ENCODE measurements around the gene TMEM117. TPM values are rescaled to one million over a fixed set of nuclear protein-coding genes. Genes with fewer than 3 reads are reported as not detected.
"Not testable (repeated sequence)": the region's sequence is repeated elsewhere in the genome, so short reads cannot be mapped to it uniquely, and the experiment has no call there.

The TMEM117 gene
- polyA plus RNA-seq, 3 donors, result 14.7 to 15.8 (median 14.8) TPM

DNA sequence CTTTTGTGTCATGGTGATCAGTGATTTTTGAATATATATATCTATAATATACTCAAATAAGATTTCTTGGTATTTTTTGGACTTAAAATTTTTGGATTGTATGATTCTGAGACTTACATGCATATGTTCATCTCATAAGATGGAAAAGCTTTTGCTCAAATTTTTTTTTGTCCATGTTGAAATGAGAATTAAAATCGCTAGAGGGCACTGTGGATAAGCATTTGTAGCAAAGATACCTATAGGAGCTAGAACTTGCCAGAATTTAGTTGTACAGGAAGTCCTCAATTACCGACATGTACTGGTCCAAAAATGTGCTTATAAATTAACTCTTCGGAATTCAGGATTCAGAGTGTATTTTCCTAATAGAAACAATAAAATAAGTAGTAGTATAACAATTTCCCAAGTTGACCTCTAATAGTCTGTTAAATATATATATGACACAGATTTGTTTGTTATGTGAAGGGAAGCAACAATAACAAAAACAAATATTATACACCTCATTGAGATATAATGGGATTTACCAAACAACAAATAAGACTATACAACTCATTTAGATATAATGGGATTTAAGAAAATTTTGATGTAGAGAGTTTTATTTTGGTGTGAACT is 179.6 kb downstream of the TMEM117 start:
- peak; percentile 29 to 41 (median 31) for DNase-seq (ENCODE audit: low read depth in 3 of 3, low spot score in 2 of 3)

DNA sequence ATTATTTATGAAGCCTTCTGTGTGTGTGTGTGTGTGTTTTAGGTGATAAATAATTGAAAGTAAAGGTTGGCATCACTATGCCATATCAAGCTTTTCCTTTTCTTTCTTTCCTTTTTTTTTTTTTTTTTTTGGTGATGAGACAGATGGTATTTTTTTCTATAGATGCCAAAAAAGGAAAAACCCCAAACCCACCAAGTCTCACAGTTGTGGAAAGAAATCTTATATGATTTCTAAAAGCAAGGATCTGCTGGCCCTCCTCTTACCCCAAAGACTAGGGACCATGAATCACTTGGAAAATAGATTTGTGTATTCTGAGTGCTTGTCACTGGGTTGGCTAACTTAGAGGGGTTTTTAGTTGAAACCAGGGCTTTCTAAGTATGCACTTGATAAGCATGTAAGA is 181.3 kb downstream of the TMEM117 start:
- DNase-seq (ENCODE audit: low read depth in 3 of 3, low spot score in 2 of 3), result no peak

DNA sequence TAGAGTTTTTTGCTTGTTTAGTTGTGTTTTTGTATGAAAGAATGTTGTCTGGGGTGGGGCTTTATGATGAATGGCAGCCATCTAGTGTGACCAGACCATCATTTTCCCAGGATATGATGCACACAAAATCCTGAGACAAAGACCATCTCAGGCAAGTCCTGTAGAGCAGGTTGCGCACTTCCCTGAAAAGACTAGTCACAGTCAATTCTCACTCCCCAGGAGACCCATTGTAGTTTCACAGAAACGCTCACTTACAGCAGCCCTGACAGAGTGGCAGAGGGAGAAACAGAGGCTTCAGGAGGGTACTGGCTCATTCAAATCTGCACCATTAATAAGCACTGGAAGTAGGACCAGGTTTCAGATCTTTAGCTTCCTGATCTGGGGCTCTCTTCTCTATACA is 183.2 kb downstream of the TMEM117 start:
- no peak for DNase-seq (ENCODE audit: low read depth in 3 of 3, low spot score in 2 of 3)

DNA sequence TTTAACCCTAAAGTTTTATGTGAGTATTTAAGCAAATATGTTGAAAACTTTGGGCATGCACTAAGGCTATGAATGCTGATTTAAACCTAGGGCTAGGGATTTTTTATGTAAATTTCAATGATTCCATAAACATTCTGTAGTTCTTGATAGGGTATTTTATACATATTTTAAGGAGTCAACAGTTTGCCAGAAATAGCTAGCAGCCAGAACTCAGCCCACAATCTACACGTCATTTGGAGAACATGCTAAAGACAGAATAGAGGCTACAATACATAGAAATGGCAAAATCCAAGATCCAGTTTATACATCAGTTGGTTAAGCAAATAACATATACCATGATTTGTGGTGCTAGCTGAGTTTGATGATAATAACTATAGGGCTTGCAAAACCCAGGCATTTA is 184.7 kb downstream of the TMEM117 start:
- no peak for DNase-seq (ENCODE audit: low read depth in 3 of 3, low spot score in 2 of 3)

DNA sequence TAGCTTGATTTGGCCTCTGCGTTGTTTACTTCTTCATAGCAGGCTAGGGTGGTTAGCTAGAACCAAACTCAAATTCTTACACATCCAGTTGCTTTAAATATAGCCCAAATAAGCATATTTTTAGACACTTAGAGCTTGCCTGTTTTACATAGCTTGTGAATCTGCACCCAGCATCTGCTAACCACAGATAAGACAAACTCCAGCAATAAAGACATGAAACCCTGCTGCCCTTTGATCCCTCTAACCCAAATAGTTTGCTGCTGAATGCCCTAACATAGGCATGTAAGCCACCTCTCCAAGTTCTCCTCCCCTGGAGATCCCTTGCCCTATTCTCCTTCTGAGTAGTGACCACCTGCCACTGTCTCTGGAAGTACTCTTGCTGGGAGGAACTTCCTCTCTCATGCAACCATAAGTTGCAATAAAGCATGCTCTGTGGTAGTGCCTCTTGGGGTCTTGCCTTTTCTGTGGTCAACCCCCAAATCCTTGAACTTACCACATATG is 185.6 kb downstream of the TMEM117 start:
- no peak for DNase-seq (ENCODE audit: low read depth in 3 of 3, low spot score in 2 of 3)

DNA sequence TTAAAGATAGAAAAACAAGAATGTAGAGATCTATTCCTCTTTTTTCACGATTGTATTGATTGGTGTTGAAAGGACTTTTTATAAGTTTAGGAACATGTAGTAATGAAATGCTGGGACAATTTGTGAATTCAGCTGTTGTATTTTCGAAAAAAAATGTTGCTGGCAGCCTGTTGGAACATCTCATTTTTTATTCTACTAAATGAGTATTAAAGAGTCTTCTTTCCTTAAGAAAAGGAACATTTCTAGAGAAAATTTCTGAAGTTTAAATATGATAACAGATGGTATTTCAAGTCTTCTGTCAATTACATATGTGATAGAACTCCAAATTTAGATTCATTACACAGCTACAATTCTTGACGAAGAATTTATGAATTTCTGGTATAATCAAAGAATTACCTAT is 189.6 kb downstream of the TMEM117 start:
- no peak for DNase-seq (ENCODE audit: low read depth in 3 of 3, low spot score in 2 of 3)

DNA sequence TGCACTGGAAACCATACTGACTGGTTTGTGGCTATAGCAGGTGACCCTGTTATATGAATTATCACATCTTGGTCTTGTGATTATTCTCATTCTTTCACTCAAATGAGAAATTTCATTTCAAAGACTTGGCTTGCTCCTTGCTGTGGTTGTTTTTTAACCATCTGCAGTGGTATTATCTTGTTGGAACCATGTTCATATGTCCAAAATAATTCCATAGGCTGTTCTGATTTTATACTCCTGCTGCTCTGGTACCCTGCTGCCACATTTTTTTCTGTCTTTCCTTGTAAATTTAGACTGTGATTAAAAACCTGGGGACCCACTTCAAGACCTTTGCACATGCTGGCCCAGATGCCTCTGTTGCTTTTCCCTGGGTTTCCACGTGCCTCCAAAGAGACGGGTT is 190.2 kb downstream of the TMEM117 start:
- DNase-seq (ENCODE audit: low read depth in 3 of 3, low spot score in 2 of 3), result no peak

DNA sequence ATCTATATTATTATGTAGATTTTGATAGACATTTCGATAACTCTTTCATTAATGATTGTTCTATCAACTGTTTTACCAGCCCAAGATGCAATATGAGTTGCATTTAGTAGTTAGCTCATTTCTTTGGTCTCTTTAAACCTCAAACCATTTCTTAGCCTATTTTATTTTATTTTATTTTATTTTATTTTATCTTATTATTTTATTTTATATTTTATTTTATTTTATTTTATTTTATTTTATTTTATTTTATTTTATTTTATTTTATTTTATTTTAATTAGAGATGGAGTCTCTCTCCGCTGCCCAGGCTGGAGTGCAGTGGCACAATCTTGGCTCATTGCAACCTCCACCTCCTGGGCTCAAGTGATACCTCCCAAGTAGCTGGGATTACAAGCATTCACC is 191.0 kb downstream of the TMEM117 start:
- DNase-seq (ENCODE audit: low read depth in 3 of 3, low spot score in 2 of 3), result not testable (repeated sequence)

DNA sequence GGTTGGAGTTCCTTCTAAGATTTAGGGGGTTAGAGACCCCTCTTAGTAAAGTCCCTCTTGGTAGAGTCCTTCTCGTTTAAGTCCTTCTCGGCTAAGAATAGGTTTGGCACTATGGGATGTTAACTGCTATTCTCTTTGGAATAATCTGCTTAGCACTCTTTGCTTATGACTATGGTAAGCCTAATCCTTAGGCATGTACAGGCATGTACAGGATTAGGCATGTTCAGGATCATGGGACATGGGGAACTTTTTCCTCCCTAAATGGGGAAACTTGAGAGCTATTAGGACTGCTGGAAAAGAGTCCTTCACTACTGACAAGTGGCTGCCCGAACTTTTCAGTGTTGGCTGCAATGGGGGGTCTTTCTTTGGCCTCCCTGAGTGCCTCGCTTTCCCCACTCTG is 193.3 kb downstream of the TMEM117 start:
- no peak for DNase-seq (ENCODE audit: low read depth in 3 of 3, low spot score in 2 of 3)

DNA sequence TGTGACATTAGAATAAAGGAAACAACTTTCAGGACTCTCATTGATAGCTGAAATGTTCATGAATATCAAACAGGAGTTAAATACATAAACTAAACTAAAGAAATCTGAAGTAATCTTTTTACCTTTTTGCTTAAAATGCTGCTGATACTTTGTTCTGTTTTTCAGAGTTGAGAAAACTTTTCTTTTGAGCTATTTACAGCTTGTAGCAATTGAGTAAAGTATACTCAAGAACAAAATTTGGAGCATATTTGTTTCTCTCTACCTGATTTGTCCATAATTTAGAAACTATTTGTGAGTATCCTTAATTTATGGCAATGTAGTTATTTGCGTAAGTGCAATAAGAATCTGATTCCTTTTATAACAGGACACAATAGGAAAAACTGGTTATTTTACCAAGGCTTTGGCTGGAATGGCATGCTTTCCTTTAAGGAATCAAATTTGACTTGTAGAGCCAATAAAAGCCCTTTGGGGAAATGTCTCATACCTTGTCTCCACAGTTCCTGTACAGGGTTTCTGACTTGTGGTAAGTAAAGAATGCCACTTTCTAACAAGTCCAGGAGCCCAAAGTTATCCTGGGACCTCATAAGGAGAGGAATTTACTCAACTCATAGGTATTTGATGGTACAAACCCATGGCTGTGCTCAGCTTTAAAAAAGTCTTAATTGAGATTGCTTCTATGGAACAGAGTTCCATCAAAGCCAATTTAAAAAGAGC is 195.7 kb downstream of the TMEM117 start:
- DNase-seq (ENCODE audit: low read depth in 3 of 3, low spot score in 2 of 3), result no peak

DNA sequence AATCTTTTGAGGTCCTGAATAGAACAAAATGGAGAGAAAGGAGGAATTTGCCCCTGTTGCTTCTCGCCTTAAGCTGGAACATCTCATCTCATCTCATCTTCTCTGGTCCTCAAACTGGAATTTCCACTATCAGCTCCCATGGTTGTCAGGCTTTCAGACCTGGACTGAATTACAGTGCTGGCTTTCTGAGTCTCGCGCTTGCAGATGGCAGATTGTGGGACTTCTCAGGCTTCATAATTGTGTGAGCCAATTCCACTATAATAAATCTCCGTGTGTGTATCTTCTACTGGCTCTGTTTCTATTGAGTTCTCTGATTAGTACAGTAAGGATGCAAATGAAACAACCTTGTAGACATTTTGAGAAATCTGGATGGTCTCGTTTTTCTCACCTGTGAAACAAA is 199.0 kb downstream of the TMEM117 start:
- DNase-seq (ENCODE audit: low read depth in 3 of 3, low spot score in 2 of 3), result no peak

DNA sequence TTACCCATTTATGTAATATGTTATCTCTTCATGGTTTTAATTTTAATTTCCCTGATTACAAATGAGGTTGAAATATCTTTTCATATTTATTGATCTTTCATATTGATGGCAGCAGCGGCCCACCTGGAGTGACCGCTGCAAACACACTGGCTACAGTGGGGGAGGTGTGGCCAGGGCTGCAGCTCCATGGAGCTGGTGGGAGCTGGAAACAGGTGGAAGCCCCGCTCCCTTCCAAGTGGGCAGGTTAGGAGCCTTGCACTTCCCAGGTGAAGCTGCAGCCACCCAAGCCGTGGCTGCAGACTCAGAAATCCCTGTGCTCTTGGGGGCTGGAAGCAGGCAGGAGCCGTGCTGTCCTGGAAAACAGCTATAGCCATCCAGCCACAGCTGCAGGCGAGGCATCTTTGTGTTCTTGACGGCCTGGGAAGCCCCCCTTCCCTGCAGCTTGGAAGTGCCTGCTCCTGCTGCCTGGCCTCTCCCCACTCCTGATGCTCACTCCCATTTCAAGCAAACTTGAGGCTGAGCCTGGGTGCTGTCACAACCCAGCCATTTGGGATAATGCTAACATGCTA is 201.1 kb downstream of the TMEM117 start:
- DNase-seq (ENCODE audit: low read depth in 3 of 3, low spot score in 2 of 3), result no peak

DNA sequence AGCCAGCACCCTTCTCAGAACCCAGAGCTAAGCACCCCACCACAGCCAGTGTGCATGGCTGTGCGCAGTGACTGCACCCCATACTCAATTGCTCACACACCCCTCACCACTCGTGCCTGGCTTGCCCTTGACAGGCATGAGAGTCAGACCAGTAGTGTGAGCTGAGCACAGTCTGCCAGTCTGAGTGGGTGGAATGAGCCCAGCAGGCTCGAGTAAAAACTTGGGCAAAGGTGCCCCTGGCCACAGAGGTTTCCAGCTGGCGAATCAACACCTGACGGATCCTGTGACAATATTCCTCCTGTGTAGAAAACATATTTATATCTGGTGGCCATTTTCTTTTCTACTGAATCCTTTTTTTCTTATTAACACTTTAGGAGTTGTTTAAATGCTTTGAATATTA is 202.5 kb downstream of the TMEM117 start:
- no peak for DNase-seq (ENCODE audit: low read depth in 3 of 3, low spot score in 2 of 3)

DNA sequence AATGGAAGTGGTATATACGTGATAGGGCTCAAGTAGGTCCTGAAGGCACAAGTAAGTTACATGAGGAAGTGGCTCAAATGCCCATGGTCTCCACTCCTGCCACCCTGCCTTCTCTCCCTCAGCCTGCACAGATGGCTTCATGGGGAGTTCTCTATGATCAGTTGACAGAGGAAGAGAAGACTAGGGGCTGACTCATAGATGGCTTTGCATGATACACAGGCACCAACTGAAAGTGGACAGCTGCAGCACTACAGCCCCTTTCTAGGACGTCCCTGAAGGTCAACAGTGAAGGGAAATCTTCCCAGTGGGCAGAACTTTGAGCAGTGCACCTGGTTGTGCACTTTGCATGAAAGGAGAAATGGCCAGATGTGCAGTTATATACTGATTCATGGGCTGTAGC is 208.6 kb downstream of the TMEM117 start:
- DNase-seq (ENCODE audit: low read depth in 3 of 3, low spot score in 2 of 3), result not testable (repeated sequence)

DNA sequence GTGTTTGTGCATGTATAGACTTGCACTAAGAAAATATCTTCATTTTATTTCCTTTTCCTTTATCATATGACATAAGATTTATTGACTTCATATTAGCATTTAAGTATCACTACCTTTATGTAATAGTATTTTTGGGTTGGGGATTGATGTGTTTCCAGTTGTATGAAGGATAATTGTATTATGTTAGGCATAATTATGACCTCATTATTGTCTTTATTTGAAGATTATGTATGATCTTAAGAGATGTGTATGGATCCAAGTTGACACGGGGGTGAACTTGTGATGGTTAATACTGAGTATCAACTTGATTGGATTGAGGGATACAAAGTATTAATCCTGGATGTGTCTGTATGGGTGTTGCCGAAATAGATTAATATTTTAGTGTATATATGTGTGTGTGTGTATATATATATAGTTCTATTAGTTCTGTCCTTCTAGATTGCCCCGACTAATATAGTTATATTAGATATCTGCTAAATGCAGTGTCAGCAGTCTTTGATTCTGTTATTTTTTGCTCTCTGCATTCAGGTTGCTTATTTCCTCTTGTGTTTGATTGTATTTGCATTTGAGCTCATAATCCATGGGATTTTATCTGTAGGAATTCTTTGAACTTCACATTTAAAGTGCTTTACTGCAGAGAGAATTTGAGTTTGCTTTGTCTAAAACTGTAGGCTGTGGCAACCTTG is 211.0 kb downstream of the TMEM117 start:
- no peak for DNase-seq (ENCODE audit: low read depth in 3 of 3, low spot score in 2 of 3)

DNA sequence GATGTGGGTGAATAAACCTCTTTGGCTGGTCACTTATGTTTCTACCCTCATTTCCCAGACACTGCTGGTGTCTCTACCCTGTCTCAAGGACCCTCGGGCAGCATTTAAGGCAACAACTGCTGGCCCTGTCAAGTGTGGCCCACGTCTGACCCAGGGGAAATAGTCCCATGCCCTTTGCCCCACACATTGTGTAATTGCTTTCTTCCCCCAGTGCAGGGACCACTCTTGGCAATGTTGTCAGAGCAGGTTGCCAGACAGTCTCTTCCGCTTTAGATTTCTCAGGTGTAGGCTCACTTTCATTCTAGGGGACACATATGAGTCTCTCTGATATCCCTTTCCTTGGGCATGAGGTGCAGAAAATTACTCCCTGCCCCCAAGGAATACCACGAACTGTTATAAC is 216.7 kb downstream of the TMEM117 start:
- DNase-seq (ENCODE audit: low read depth in 3 of 3, low spot score in 2 of 3), result no peak

DNA sequence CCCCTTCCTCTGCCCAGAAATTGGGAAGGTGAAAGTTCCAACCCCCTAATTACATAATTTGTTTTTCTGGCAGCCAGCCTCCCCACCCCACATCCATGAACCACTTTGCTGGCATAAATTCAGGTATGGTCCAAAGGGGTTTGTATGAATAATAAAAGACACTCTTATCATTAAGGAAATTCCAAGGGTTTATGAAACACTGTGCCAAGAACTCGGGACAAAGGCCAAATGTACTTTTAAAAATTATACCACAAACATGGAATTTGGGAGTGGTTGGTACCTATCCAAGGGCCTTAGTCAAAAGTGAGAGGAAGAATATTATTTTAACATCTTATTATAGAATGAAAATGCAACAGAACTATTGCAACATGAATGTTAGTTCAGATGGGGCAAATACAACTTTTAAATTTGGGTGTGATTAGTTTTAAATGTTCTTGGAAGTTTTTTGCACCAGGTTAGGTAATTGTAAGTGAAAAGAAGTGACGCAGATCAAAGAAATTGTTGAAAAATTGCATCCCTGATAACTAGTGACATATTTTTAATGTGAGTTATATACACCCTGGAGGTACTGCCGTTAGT is 217.8 kb downstream of the TMEM117 start:
- DNase-seq (ENCODE audit: low read depth in 3 of 3, low spot score in 2 of 3), result no peak

DNA sequence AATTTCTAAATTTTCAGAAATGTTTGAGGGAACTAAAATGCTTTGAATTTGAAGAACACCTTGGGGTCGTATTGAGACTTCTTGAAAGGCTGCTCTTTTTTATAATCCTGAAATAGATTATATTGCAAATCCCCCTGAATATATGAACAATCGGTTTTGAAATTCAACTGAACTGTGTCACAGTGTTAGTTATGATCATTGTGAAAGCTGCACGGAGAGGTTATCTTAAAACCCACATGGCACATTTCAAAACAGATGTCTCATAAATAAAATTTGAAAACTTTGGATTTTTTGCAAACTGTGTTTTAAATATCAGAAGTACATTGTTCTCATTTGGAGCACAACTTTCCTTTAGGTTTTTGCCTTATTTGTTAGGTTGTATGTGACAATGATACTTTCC is 218.4 kb downstream of the TMEM117 start:
- no peak for DNase-seq (ENCODE audit: low read depth in 3 of 3, low spot score in 2 of 3)

DNA sequence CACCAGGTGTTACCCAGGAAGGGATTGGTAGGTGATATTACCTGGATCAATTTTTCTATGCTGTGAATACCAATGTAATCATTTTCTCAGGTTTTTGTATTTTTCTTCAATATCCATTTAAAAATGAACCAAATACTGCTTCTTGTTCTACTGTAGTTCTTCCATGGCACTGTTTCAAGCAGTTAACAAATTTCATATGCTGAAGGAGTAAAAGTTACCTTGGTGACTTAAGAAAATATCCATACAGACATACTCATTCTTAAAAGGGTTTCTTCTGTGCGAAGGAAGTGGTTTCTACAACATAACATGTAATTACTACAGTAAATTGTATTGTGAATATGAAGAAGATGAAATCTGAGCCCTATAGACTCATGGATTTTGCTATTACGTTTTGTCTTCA is 222.5 kb downstream of the TMEM117 start:
- no peak for DNase-seq (ENCODE audit: low read depth in 3 of 3, low spot score in 2 of 3)

DNA sequence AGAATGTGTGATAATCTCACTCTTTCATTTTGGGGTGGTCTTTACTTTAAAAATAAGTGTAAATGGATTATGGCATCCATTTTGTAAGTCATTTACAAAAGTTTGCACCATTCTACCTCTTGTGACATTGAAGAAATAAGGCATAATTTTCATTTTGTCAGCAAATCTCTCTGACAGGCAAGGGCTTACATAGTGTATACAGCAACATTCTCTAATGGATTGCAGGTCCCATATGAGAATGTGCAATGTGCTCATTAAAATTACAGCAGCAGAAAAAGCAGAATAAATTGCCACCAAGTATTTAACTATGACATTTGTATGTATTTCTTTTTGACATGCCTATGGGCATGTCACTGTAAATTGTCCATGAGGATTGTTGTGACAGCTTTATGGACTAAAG is 223.6 kb downstream of the TMEM117 start:
- no peak for DNase-seq (ENCODE audit: low read depth in 3 of 3, low spot score in 2 of 3)

DNA sequence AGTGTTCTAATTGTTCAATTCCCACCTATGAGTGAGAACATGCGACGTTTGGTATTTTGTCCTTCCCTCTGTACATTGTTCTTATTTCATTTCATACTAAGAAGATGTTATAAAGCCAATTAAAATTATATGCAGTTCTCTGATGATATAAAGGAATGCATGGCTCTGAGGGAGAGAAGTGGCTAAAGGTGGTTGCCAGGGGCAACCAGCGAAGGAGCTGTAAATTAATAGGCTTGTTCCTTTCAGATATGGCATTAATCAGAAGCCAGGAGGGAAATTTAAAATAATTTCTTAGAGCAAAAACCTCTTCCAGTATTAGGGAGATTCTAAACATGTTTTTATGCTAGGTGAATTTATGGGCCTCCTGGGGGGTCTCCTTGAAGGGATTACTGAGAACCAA is 227.8 kb downstream of the TMEM117 start:
- no peak for DNase-seq (ENCODE audit: low read depth in 3 of 3, low spot score in 2 of 3)

Measured in right renal cortex interstitium (tissue), 3 donors.